T-cell (primary cell): ENCODE measurements around the gene TMEM201. TPM values are rescaled to one million over a fixed set of nuclear protein-coding genes. Genes with fewer than 3 reads are reported as not detected.
A peak's percentile ranks its signal among the peaks of the same experiment; 100 is the strongest.

Experiments used
- ATAC-seq, 4 experiments: fragments of 200-7000 bp in 3 of 4; fragments of 150-1000 bp in 1 of 4; cut with Tn5 transposase; replicated peaks in 1 of 4; 1 replicate in 3 of 4; 2 replicates in 1 of 4; pipeline ENCODE4 v1.10.0; 2021; ENCODE audit warnings: moderate library complexity in 3 of 4, mild to moderate bottlenecking in 2 of 4, moderate number of reproducible peaks in 1 of 4
- CTCF ChIA-PET, 2 donors: fragments of 300-600 bp; sonication (Branson Sonifier 250); formaldehyde crosslinking; loops; one replicate each; lab custom pipeline; 2022; ENCODE audit warnings: antibody characterized with exemption in 2 of 2; lab: Charles Lee
- POLR2A ChIA-PET, 2 donors: fragments of 300-600 bp; sonication (Branson Sonifier 250); formaldehyde crosslinking; loops; one replicate each; lab custom pipeline; 2022; ENCODE audit warnings: antibody characterized with exemption in 2 of 2; lab: Charles Lee
- DNase-seq, 35 experiments: peaks; one replicate each; pipeline versions ENCODE4 v3.0.0 to v3.0.0-alpha.2; 2013 to 2023
- H3K27ac ChIP-seq: one replicate; pipeline ENCODE4 v1.5.1; 2013; ENCODE audit warnings: low read length
- H3K27me3 ChIP-seq, 2 experiments: replicated peaks in 1 of 2; 1 replicate in 1 of 2; 2 replicates in 1 of 2; pipeline versions ENCODE4 v1.6.1 to v1.7.0; 2013; ENCODE audit warnings: low read length in 1 of 2, mixed read lengths in 1 of 2; ENCODE audit not compliant: control insufficient read depth in 2 of 2, insufficient read depth in 2 of 2; ENCODE audit errors: extremely low read depth in 1 of 2
- H3K36me3 ChIP-seq, 2 donors: 1 replicate in 1 of 2; 2 replicates in 1 of 2; pipeline versions ENCODE4 v1.6.1 to v1.7.0; 2013; ENCODE audit warnings: low read length in 1 of 2; ENCODE audit not compliant: control insufficient read depth in 2 of 2, insufficient read depth in 1 of 2; ENCODE audit errors: extremely low read depth in 1 of 2
- H3K4me1 ChIP-seq, 2 experiments: 1 replicate in 1 of 2; 2 replicates in 1 of 2; pipeline versions ENCODE4 v1.6.1 to v1.7.0; 2013; ENCODE audit warnings: low read length in 2 of 2, mixed read lengths in 1 of 2; ENCODE audit not compliant: insufficient read depth in 2 of 2, control insufficient read depth in 1 of 2; ENCODE audit errors: extremely low read depth in 1 of 2
- H3K4me3 ChIP-seq, 2 donors: 1 replicate in 1 of 2; 2 replicates in 1 of 2; pipeline versions ENCODE4 v1.5.1 to v1.7.0; 2013; ENCODE audit warnings: mild to moderate bottlenecking in 2 of 2, low read length in 1 of 2, moderate library complexity in 1 of 2; ENCODE audit not compliant: control insufficient read depth in 1 of 2; ENCODE audit errors: extremely low read depth in 1 of 2
- H3K9me3 ChIP-seq: 2 replicates; pipeline ENCODE4 v1.7.0; 2013
- H3K27ac Mint-ChIP-seq, 2 donors: one replicate each; pipeline ENCODE4 v1.8.0; 2020 to 2021; ENCODE audit warnings: mild to moderate bottlenecking in 2 of 2, mixed read lengths in 2 of 2
- H3K27me3 Mint-ChIP-seq, 2 donors: one replicate each; pipeline ENCODE4 v1.8.0; 2021 to 2022; ENCODE audit warnings: mixed read lengths in 2 of 2
- H3K36me3 Mint-ChIP-seq: one replicate; pipeline ENCODE4 v1.8.0; 2021; ENCODE audit warnings: mixed read lengths
- H3K4me1 Mint-ChIP-seq, 3 donors: one replicate each; pipeline ENCODE4 v1.8.0; 2020 to 2022; ENCODE audit warnings: mixed read lengths in 3 of 3, mild to moderate bottlenecking in 1 of 3
- H3K4me3 Mint-ChIP-seq, 3 donors: one replicate each; pipeline ENCODE4 v1.8.0; 2020 to 2022; ENCODE audit warnings: mild to moderate bottlenecking in 3 of 3, mixed read lengths in 3 of 3, moderate library complexity in 3 of 3
- H3K9me3 Mint-ChIP-seq, 3 donors: one replicate each; pipeline ENCODE4 v1.8.0; 2020 to 2022; ENCODE audit warnings: mixed read lengths in 3 of 3
- WGBS: methylation state at CpG from one replicate; pipeline ENCODE4 v1.1.5; 2013; ENCODE audit warnings: missing lambda C conversion rate; ENCODE audit not compliant: insufficient coverage; 5-methylcytosine and 5-hydroxymethylcytosine counted together
- total RNA-seq, 35 experiments: library from RNA in 6 of 35; stranded (reverse) in 6 of 35; fragments of 120-200 nt in 1 of 35; gene quantifications; one replicate each; pipeline versions ENCODE4 v1.2.1 to v1.2.4 and lab custom pipeline; 2013 to 2026

Gene TMEM201
- total RNA-seq, 5 donors from 2014 or later (not counting 1 experiment from before 2014, with no cell fraction given), result 11.4 to 14.6 (median 12.5) TPM

DNA sequence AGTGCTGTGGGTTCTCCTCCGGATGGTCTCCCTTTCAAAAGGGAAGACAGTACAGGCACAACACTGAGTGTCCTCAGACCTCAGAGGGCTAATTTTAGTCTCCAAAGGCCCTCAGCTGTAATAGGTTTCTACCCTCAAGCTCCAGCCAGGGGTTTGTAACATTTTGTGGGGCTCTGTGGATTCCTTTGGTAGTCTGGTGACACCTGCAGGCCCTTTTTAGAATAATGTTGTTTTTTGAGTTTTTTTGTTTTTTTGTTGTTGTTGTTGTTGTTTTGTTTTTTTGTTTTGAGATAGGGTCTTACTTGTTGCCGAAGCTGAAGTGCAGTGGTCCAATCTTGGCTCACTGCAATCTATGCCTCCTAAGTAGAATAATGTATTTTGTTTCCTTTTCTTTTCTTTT is 15.0 kb upstream of the TMEM201 start:
- DNase-seq, result peak in 1 of 35 experiments; percentile 40
- H3K4me1 Mint-ChIP-seq, result no peaks in the 10 kb centered on the region
- WGBS, result 100% methylated on average over 1 of the region's 2 CpGs
- CTCF ChIA-PET, result interaction anchor here (0.5 to 1.7 kb wide), 3 partner anchors 11 to 78 kb away, joined by 3 to 10 read pairs (median 5); no protein-coding TSS in a partner anchor
- H3K27ac ChIP-seq, result no peak overlapping the region
- POLR2A ChIA-PET, result no interaction called here
- H3K4me3 Mint-ChIP-seq, result no peak overlapping the region
- no peaks in the 10 kb centered on the region for H3K4me1 ChIP-seq
- H3K9me3 ChIP-seq, result no peaks in the 10 kb centered on the region
- H3K36me3 Mint-ChIP-seq, result peaks cover 23% of the 10 kb centered on the region
- no peak overlapping the region for H3K4me3 ChIP-seq
- H3K27ac Mint-ChIP-seq, result no peak overlapping the region
- H3K36me3 ChIP-seq, result peaks cover 4 to 15% of the 10 kb centered on the region in 2 donors
- peak in 1 of 4 experiments; percentile 46 for ATAC-seq
- H3K9me3 Mint-ChIP-seq, result no peaks in the 10 kb centered on the region
- no peaks in the 10 kb centered on the region for H3K27me3 ChIP-seq
- no peaks in the 10 kb centered on the region for H3K27me3 Mint-ChIP-seq

DNA sequence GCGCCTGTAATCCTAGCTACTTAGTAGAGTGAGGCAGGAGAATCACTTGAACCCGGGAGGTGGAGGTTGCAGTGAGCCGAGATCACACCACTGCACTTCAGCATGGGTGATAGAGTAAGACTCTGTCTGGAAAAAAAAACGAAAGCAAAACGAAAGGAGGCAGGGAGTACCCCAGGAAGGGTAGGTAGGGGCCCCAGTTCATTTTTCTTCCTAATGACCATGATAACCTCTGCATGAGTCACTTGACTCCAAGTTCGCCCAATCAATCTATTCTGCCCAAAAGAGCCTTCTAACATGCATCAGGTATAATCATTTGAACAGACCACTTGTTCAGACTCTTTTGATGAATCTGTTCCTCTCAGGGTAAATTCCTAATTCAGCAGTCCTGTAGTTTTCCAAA is 13.2 kb upstream of the TMEM201 start:
- peaks cover 18% of the 10 kb centered on the region for H3K36me3 Mint-ChIP-seq
- ChIA-PET CTCF (interaction anchor here in 1 of 2 donors (0.6 to 0.7 kb wide), 2 partner anchors 13 to 1435 kb away, joined by 6 to 7 read pairs; partner anchors contain the start of gene TMEM201), POLR2A (no interaction called here)
- 100% methylated on average over 1 of the region's 6 CpGs for WGBS
- Histone ChIP-seq H3K9me3 (no peaks in the 10 kb centered on the region), H3K27ac (no peak overlapping the region), H3K4me3 (no peak overlapping the region), H3K36me3 (peaks cover 4 to 19% of the 10 kb centered on the region in 2 donors), H3K4me1 (no peaks in the 10 kb centered on the region), H3K27me3 (no peaks in the 10 kb centered on the region)
- H3K4me3 Mint-ChIP-seq, result no peak overlapping the region
- H3K9me3 Mint-ChIP-seq, result no peaks in the 10 kb centered on the region
- DNase-seq, result no peak
- H3K27ac Mint-ChIP-seq, result no peak overlapping the region
- ATAC-seq, result no peak
- no peaks in the 10 kb centered on the region for H3K27me3 Mint-ChIP-seq
- H3K4me1 Mint-ChIP-seq, result no peaks in the 10 kb centered on the region

DNA sequence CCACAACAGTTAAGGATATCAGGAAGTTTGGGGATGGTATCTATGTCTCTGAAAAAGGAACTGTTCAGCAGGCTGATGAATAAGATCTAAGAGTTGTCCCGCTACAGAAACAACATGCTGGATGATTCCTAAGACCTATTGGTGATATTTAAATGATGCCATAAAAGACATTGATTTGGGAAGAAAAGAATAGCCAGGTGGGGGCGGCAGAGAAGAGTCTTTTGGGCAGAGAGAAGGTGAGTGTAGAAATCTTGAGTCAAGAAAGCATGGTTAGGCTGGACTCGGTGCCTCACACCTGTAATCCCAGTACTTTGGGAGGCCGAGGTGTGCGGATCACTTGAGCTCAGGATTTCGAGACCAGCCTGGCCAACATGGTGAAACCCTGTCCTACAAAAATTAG is 11.8 kb upstream of the TMEM201 start:
- no peak overlapping the region for H3K4me3 ChIP-seq
- no peaks in the 10 kb centered on the region for H3K27me3 ChIP-seq
- peaks cover 4 to 16% of the 10 kb centered on the region in 2 donors for H3K36me3 ChIP-seq
- ChIA-PET CTCF (no interaction called here), POLR2A (no interaction called here)
- no peaks in the 10 kb centered on the region for H3K4me1 Mint-ChIP-seq
- DNase-seq (no peak), ATAC-seq (no peak)
- no peak overlapping the region for H3K27ac ChIP-seq
- no peak overlapping the region for H3K4me3 Mint-ChIP-seq
- H3K27me3 Mint-ChIP-seq, result no peaks in the 10 kb centered on the region
- H3K27ac Mint-ChIP-seq, result no peak overlapping the region
- WGBS, result 85% methylated on average over 6 of the region's 6 CpGs
- no peaks in the 10 kb centered on the region for H3K9me3 ChIP-seq
- H3K36me3 Mint-ChIP-seq, result peaks cover 19% of the 10 kb centered on the region
- H3K9me3 Mint-ChIP-seq, result no peaks in the 10 kb centered on the region
- no peaks in the 10 kb centered on the region for H3K4me1 ChIP-seq

DNA sequence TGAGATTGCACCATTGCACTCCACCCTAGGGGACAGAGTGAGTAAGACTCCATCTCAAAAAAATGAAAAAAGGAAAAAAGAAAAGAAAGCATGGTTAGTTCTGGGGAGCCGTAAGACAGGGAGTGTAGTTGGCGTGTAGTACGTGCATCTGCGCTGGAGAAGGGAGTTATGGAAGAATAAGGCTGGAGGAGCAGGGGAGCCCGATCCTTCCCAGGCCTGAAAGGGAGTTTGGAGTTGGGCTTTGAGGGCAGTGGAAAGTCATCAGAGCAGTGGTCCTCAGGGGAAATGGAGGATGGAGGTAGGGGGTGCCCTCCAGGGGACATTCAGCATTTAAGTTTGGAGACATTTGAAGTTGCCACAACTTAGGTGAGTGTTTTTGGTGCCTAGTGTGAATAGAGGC is 11.3 kb upstream of the TMEM201 start:
- WGBS, result 98% methylated on average over 5 of the region's 5 CpGs
- Histone ChIP-seq H3K27me3 (no peaks in the 10 kb centered on the region), H3K36me3 (peaks cover 4 to 16% of the 10 kb centered on the region in 2 donors), H3K4me3 (no peak overlapping the region), H3K4me1 (no peaks in the 10 kb centered on the region), H3K27ac (no peak overlapping the region), H3K9me3 (no peaks in the 10 kb centered on the region)
- ATAC-seq (no peak), DNase-seq (no peak)
- no peaks in the 10 kb centered on the region for H3K9me3 Mint-ChIP-seq
- H3K27me3 Mint-ChIP-seq, result no peaks in the 10 kb centered on the region
- no peak overlapping the region for H3K4me3 Mint-ChIP-seq
- peaks cover 23% of the 10 kb centered on the region for H3K36me3 Mint-ChIP-seq
- ChIA-PET CTCF (no interaction called here), POLR2A (no interaction called here)
- H3K27ac Mint-ChIP-seq, result no peak overlapping the region
- no peaks in the 10 kb centered on the region for H3K4me1 Mint-ChIP-seq

DNA sequence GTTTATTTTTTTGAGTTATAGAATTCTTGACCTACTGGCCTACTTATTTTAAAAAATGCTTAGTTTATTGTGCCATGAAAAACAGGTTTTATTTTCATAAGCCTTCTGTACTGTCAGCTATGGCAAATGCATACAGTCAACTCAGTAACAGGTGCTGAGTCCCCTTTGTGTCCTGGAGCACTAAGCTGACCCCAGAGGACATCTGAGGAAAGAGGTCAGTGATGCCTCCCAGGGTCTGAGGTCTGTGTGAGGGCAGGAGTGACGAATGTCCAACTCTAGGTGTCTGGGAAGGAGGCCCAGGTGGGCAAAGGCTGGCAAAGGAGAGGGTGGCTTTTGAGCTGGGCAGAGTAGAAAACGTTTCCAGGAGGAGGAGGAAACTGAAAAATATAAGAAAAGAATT is 7.8 kb upstream of the TMEM201 start:
- Histone ChIP-seq H3K4me3 (no peak overlapping the region), H3K4me1 (no peaks in the 10 kb centered on the region), H3K36me3 (peaks cover 7 to 13% of the 10 kb centered on the region in 2 donors), H3K9me3 (no peaks in the 10 kb centered on the region), H3K27ac (no peak overlapping the region), H3K27me3 (no peaks in the 10 kb centered on the region)
- Mint-ChIP-seq H3K4me3 (no peak overlapping the region), H3K27me3 (no peaks in the 10 kb centered on the region), H3K9me3 (no peaks in the 10 kb centered on the region), H3K36me3 (peaks cover 23% of the 10 kb centered on the region), H3K27ac (no peak overlapping the region), H3K4me1 (no peaks in the 10 kb centered on the region)
- WGBS, result 100% methylated on average over 1 of the region's 2 CpGs
- ATAC-seq, result no peak
- CTCF ChIA-PET, result no interaction called here
- no peak for DNase-seq
- POLR2A ChIA-PET, result interaction anchor here in 1 of 2 donors (0.8 kb wide), 1 partner anchor 15 kb away, joined by 3 read pairs; no protein-coding TSS in a partner anchor

DNA sequence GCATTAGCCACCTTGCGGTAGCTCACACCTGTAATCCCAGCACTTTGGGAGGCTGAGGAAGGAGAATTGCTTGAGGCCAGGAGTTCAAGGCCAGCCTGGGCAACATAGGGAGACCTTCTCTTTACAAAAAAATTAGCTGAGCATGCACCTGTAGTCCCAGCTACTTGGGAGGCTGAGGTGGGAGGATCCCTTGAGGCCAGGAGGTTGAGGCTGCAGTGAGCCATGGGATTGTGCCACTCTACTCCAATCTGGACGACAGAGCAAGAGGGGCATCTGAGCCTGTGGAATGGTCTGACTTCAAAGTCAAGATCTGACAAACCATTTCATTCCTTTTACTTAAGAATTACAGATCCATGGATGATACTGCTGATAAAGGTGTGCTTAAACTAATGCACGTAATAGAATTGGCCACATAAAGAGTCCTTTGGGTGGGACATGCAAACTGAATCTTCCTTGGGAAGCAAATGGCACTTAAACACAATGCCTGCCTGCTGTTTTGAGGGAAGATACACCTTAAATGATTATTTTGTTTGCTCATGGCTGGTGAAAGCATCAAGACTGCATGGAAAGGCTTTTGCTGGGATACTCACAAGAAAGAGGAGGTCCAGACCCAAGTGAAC is 2.5 kb upstream of the TMEM201 start:
- no peaks in the 10 kb centered on the region for H3K9me3 Mint-ChIP-seq
- POLR2A ChIA-PET, result interaction anchor here in 1 of 2 donors (0.6 kb wide), 1 partner anchor 118 kb away, joined by 3 read pairs; no protein-coding TSS in a partner anchor
- no peak for ATAC-seq

More for the DNA sequence above, 2.5 kb upstream of the TMEM201 start:
- DNase-seq, result no peak
- H3K4me1 Mint-ChIP-seq, result peaks cover 14 to 20% (median 19%) of the 10 kb centered on the region in 3 donors
- no peak overlapping the region for H3K4me3 Mint-ChIP-seq
- Histone ChIP-seq H3K4me3 (no peak overlapping the region), H3K27me3 (no peaks in the 10 kb centered on the region), H3K27ac (no peak overlapping the region), H3K9me3 (no peaks in the 10 kb centered on the region), H3K36me3 (peaks cover 0 to 3% of the 10 kb centered on the region in 2 donors), H3K4me1 (peaks cover 6 to 19% of the 10 kb centered on the region in 2 experiments)
- CTCF ChIA-PET, result no interaction called here
- WGBS, result 100% methylated on average over 1 of the region's 3 CpGs
- H3K27ac Mint-ChIP-seq, result no peak overlapping the region
- peaks cover 8% of the 10 kb centered on the region for H3K36me3 Mint-ChIP-seq
- no peaks in the 10 kb centered on the region for H3K27me3 Mint-ChIP-seq
